Loucy (cell line): ENCODE data around the gene GTSE1.

Experiments used
- H2AFZ ChIP-seq: fragments of 200-600 bp; sonication (generic); 2 replicates; pipeline ENCODE4 v1.6.0; 2016; ENCODE audit warnings: antibody characterized with exemption, mild to moderate bottlenecking, low read length, moderate library complexity
- H3F3A ChIP-seq: fragments of 200-600 bp; 2 replicates; pipeline ENCODE4 v1.6.0; 2016; ENCODE audit warnings: antibody characterized with exemption, low read depth, mild to moderate bottlenecking
- H3K27me3 ChIP-seq: fragments of 200-600 bp; sonication (generic); 2 replicates; pipeline ENCODE4 v1.6.1; 2014; ENCODE audit warnings: low read length, mild to moderate bottlenecking; ENCODE audit not compliant: insufficient read depth, poor library complexity, severe bottlenecking
- H3K36me3 ChIP-seq: fragments of 200-600 bp; sonication (generic); 2 replicates; pipeline ENCODE4 v1.6.1; 2016; ENCODE audit warnings: low read length; ENCODE audit not compliant: insufficient read depth
- H3K4me1 ChIP-seq: fragments of 200-600 bp; sonication (generic); 2 replicates; pipeline ENCODE4 v1.5.1; 2014; ENCODE audit warnings: low read length, mild to moderate bottlenecking; ENCODE audit not compliant: insufficient read depth, poor library complexity, severe bottlenecking
- H3K4me2 ChIP-seq: fragments of 200-600 bp; sonication (generic); 2 replicates; pipeline ENCODE4 v1.6.0; 2014; ENCODE audit warnings: antibody characterized with exemption, low read length, low read depth, mild to moderate bottlenecking; ENCODE audit not compliant: poor library complexity, severe bottlenecking
- H3K4me3 ChIP-seq: fragments of 200-600 bp; sonication (generic); 2 replicates; pipeline ENCODE4 v1.5.1; 2014; ENCODE audit warnings: low read length, mild to moderate bottlenecking, mixed read lengths; ENCODE audit not compliant: poor library complexity, severe bottlenecking
- H3K79me2 ChIP-seq: fragments of 200-600 bp; sonication (generic); 2 replicates; pipeline ENCODE4 v1.6.1; 2014; ENCODE audit warnings: low read length; ENCODE audit not compliant: insufficient read depth
- H3K9ac ChIP-seq: fragments of 200-600 bp; sonication (generic); 2 replicates; pipeline ENCODE4 v1.6.0; 2014; ENCODE audit warnings: mild to moderate bottlenecking, low read depth, low read length, moderate library complexity; ENCODE audit not compliant: poor library complexity, severe bottlenecking
- H3K9me2 ChIP-seq: fragments of 200-600 bp; sonication (generic); replicated peaks from 2 replicates; pipeline ENCODE4 v1.6.1; 2016; ENCODE audit warnings: low read depth, low read length, mixed read lengths
- H3K9me3 ChIP-seq: fragments of 200-600 bp; sonication (generic); 2 replicates; pipeline ENCODE4 v1.6.1; 2014; ENCODE audit warnings: mild to moderate bottlenecking, antibody characterized with exemption, low read length, low read depth; ENCODE audit not compliant: insufficient read depth
- H4K20me1 ChIP-seq: fragments of 200-600 bp; sonication (generic); 2 replicates; pipeline ENCODE4 v1.6.0; 2014; ENCODE audit warnings: antibody characterized with exemption, low read length, mild to moderate bottlenecking; ENCODE audit not compliant: insufficient read depth, poor library complexity, severe bottlenecking
- EZH2phosphoT487 ChIP-seq: fragments of 200-600 bp; IDR thresholded peaks from 2 replicates; pipeline ENCODE4 v1.6.1; 2018; ENCODE audit warnings: antibody characterized with exemption, mild to moderate bottlenecking, moderate library complexity, borderline replicate concordance
- TF ChIP-seq, protein P1 (sequence below): fragments of 200-600 bp; sonication (generic); conservative IDR thresholded peaks from 2 replicates; pipeline ENCODE4 v1.5.1; 2014; ENCODE audit warnings: mild to moderate bottlenecking, antibody characterized with exemption, low read length

Gene GTSE1

DNA sequence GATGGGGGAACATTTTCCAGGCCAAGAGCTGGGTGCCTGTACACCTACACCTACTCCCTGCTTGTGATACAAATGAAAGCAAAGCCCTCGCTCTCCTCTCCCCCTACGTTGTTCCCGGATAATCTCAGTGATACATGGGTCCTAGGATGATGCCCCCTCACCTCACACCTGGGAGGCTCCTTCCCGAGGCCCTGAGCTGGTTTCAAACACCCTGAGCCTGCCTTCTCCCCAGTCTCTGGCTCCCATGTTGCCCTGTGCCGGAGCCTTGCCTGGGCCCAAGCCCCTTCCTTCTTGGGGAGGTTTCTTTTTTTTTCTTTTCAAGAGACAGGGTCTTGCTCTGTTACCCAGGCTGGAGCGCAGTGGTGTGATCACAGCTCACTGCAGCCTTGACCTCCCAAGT is 62.1 kb downstream of the GTSE1 start:
- H3K36me3 ChIP-seq = peaks cover 28% of the 10 kb centered on the region; the same call in 1 of the 2 replicates
- no peak overlapping the region for H3K9ac ChIP-seq
- no peaks in the 10 kb centered on the region for H3K79me2 ChIP-seq

DNA sequence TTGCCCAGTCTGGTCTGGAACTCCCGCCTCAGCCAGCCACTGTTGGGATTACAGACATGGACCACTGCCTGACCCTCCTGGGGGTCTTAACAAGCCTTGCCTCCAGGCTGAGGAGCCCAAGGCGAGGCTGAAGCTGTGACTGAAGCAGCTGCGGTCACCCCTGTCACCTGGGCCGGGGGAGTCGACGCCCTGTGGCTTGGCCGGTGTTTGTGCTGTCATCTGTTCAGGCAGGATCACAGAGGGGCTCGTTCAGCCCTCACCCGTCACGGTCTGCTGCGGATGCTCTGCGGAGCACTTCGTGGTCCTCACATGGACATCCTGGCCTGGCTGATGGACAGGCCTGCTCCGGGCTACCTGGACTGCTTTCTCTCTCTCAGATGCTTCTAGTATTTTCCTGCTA is 62.7 kb downstream of the GTSE1 start:
- no peaks in the 10 kb centered on the region for H3K79me2 ChIP-seq
- peaks cover 22% of the 10 kb centered on the region; the same call in 1 of the 2 replicates for H3K36me3 ChIP-seq
- H3K9ac ChIP-seq = no peak overlapping the region
- no peaks in the 10 kb centered on the region for H3K9me2 ChIP-seq
- H4K20me1 ChIP-seq = no peaks in the 10 kb centered on the region
- no peaks in the 10 kb centered on the region for H3K27me3 ChIP-seq
- H3K4me2 ChIP-seq = no peak overlapping the region
- no peaks in the 10 kb centered on the region for H3K4me1 ChIP-seq
- no peaks in the 10 kb centered on the region for H3F3A ChIP-seq
- TF ChIP-seq EZH2phosphoT487 = no peak
- TF ChIP-seq, protein P1, sequence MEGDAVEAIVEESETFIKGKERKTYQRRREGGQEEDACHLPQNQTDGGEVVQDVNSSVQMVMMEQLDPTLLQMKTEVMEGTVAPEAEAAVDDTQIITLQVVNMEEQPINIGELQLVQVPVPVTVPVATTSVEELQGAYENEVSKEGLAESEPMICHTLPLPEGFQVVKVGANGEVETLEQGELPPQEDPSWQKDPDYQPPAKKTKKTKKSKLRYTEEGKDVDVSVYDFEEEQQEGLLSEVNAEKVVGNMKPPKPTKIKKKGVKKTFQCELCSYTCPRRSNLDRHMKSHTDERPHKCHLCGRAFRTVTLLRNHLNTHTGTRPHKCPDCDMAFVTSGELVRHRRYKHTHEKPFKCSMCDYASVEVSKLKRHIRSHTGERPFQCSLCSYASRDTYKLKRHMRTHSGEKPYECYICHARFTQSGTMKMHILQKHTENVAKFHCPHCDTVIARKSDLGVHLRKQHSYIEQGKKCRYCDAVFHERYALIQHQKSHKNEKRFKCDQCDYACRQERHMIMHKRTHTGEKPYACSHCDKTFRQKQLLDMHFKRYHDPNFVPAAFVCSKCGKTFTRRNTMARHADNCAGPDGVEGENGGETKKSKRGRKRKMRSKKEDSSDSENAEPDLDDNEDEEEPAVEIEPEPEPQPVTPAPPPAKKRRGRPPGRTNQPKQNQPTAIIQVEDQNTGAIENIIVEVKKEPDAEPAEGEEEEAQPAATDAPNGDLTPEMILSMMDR = no peak
- H2AFZ ChIP-seq = no peak overlapping the region
- H3K9me3 ChIP-seq = no peaks in the 10 kb centered on the region
- H3K4me3 ChIP-seq = no peak overlapping the region

More for the DNA sequence above, 62.1 kb downstream of the GTSE1 start:
- Histone ChIP-seq H2AFZ (no peak overlapping the region), H3F3A (no peaks in the 10 kb centered on the region), H3K4me2 (no peak overlapping the region), H3K27me3 (no peaks in the 10 kb centered on the region), H3K4me1 (no peaks in the 10 kb centered on the region), H3K9me3 (no peaks in the 10 kb centered on the region), H3K9me2 (no peaks in the 10 kb centered on the region), H4K20me1 (peaks cover 3% of the 10 kb centered on the region), H3K4me3 (no peak overlapping the region)
- TF ChIP-seq, protein P1 = no peak
- TF ChIP-seq EZH2phosphoT487 = no peak

DNA sequence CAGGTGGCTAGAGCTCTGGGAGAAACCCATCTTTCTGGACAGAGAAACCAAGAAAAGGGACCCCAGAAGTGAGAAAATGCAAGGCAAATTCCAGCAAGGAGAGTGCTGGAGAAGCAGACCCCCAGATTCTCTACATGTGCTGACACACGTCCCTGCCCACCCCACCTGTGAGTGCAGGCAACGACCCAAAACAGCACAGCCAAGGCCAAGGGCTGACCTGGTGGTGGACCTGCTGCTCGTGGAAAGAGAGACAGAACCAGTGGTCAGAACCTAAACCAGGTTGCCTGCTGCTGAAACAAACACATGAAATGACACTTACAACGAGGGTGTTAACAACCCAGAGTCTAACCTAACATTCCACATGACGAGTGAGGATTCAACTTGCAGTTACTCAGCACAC is 63.4 kb downstream of the GTSE1 start:
- no peaks in the 10 kb centered on the region for H3K79me2 ChIP-seq
- no peaks in the 10 kb centered on the region for H3K9me2 ChIP-seq
- no peaks in the 10 kb centered on the region for H3K4me1 ChIP-seq
- H3K9me3 ChIP-seq = no peaks in the 10 kb centered on the region
- TF ChIP-seq, protein P1 = no peak
- no peak for TF ChIP-seq EZH2phosphoT487
- no peaks in the 10 kb centered on the region for H3F3A ChIP-seq
- no peak overlapping the region for H3K4me3 ChIP-seq
- H3K4me2 ChIP-seq = no peak overlapping the region
- H4K20me1 ChIP-seq = no peaks in the 10 kb centered on the region
- peaks cover 15% of the 10 kb centered on the region; the same call in 1 of the 2 replicates for H3K36me3 ChIP-seq
- no peaks in the 10 kb centered on the region for H3K27me3 ChIP-seq
- no peak overlapping the region for H2AFZ ChIP-seq
- H3K9ac ChIP-seq = no peak overlapping the region
